ENCODE data around the gene AFAP1.

The AFAP1 gene

GRCh38 chr4:7823416-7823824, 116.2 kb downstream of the AFAP1 start (continued):
- no peak for TF ChIP-seq ZNF670 (tag by site-specific recombination; IDR thresholded peaks at IDR 0.05; ENCODE audit: low read depth)
- no peak for TF ChIP-seq OSR2 (tag by site-specific recombination; IDR thresholded peaks at IDR 0.05)
- no peak for TF ChIP-seq IKZF3 (tag by site-specific recombination; IDR thresholded peaks at IDR 0.05)
- no peak for TF ChIP-seq ZNF664 (tag by site-specific recombination; IDR thresholded peaks at IDR 0.05)

DNA sequence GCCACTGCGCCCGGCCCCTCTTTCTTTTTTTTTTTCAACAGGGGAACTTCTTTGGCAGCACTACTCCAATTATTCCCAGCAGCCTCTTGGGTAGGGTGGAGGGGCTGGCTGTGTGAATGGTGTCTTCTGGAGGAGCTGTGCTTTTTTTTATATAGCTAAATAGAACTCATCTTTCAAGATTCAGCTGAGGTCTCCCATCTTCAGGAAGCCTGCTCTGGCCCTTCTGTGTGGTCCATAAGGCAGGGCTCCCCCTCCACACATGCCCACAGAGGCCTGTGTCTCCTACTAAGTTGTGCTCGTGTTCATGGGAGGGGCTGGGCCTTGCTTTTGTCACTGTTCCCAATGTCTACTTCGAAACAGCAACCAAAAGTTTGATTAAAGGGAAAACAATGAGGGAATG, 116.8 kb downstream of the AFAP1 start:
- POLR2A ChIA-PET, result no interaction called here
- no peaks in the 10 kb centered on the region for H3K36me3 ChIP-seq (ENCODE audit: control insufficient read depth in 2 of 2, insufficient read depth in 1 of 2, low read length in 2 of 2)
- no peak overlapping the region for H3K27ac ChIP-seq (ENCODE audit: extremely low read depth, low read depth, low read length)
- CTCF ChIA-PET, result interaction anchor here (0.5 to 1.2 kb wide), 3 partner anchors 19 to 40 kb away, joined by 3 to 4 read pairs (median 3); no protein-coding TSS in a partner anchor
- no peak overlapping the region for H3K4me3 ChIP-seq (ENCODE audit: low read depth, low read length)
- no peaks in the 10 kb centered on the region for H3K9me3 ChIP-seq (ENCODE audit: control insufficient read depth, insufficient read depth, low read depth, low read length)
- no peaks in the 10 kb centered on the region; the same call in 1 of the 2 replicates for H3K4me1 ChIP-seq (ENCODE audit: control insufficient read depth, insufficient read depth, low read length)
- TF ChIP-seq ZNF521 (tag by site-specific recombination; IDR thresholded peaks at IDR 0.05) (no peak), ZNF175 (tag by site-specific recombination; IDR thresholded peaks at IDR 0.05) (no peak), ZNF692 (tag by site-specific recombination; IDR thresholded peaks at IDR 0.05) (no peak), ZNF280C (tag by site-specific recombination; IDR thresholded peaks at IDR 0.05) (no peak), ZNF211 (tag by site-specific recombination; IDR thresholded peaks at IDR 0.05; ENCODE audit: low read depth) (no peak), RBAK (tag by site-specific recombination; IDR thresholded peaks at IDR 0.05) (no peak), HIC1 (tag by site-specific recombination; IDR thresholded peaks at IDR 0.05) (no peak), ZNF302 (tag by site-specific recombination; IDR thresholded peaks at IDR 0.05; ENCODE audit: low read depth) (no peak), ZIC2 (tag by site-specific recombination; IDR thresholded peaks at IDR 0.05) (no peak), ZNF626 (tag by site-specific recombination; IDR thresholded peaks at IDR 0.05) (no peak), GLIS2 (tag by site-specific recombination; IDR thresholded peaks at IDR 0.05) (no peak)
- TF ChIP-seq, protein P1, sequence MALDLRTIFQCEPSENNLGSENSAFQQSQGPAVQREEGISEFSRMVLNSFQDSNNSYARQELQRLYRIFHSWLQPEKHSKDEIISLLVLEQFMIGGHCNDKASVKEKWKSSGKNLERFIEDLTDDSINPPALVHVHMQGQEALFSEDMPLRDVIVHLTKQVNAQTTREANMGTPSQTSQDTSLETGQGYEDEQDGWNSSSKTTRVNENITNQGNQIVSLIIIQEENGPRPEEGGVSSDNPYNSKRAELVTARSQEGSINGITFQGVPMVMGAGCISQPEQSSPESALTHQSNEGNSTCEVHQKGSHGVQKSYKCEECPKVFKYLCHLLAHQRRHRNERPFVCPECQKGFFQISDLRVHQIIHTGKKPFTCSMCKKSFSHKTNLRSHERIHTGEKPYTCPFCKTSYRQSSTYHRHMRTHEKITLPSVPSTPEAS (tag by site-specific recombination; IDR thresholded peaks at IDR 0.05), result no peak
- TF ChIP-seq, protein P2, sequence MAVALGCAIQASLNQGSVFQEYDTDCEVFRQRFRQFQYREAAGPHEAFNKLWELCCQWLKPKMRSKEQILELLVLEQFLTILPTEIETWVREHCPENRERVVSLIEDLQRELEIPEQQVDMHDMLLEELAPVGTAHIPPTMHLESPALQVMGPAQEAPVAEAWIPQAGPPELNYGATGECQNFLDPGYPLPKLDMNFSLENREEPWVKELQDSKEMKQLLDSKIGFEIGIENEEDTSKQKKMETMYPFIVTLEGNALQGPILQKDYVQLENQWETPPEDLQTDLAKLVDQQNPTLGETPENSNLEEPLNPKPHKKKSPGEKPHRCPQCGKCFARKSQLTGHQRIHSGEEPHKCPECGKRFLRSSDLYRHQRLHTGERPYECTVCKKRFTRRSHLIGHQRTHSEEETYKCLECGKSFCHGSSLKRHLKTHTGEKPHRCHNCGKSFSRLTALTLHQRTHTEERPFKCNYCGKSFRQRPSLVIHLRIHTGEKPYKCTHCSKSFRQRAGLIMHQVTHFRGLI (tag by site-specific recombination; IDR thresholded peaks at IDR 0.05), result no peak
- TF ChIP-seq, protein P3, sequence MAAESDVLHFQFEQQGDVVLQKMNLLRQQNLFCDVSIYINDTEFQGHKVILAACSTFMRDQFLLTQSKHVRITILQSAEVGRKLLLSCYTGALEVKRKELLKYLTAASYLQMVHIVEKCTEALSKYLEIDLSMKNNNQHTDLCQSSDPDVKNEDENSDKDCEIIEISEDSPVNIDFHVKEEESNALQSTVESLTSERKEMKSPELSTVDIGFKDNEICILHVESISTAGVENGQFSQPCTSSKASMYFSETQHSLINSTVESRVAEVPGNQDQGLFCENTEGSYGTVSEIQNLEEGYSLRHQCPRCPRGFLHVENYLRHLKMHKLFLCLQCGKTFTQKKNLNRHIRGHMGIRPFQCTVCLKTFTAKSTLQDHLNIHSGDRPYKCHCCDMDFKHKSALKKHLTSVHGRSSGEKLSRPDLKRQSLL (tag by site-specific recombination; IDR thresholded peaks at IDR 0.05), result no peak
- TF ChIP-seq, protein P4, sequence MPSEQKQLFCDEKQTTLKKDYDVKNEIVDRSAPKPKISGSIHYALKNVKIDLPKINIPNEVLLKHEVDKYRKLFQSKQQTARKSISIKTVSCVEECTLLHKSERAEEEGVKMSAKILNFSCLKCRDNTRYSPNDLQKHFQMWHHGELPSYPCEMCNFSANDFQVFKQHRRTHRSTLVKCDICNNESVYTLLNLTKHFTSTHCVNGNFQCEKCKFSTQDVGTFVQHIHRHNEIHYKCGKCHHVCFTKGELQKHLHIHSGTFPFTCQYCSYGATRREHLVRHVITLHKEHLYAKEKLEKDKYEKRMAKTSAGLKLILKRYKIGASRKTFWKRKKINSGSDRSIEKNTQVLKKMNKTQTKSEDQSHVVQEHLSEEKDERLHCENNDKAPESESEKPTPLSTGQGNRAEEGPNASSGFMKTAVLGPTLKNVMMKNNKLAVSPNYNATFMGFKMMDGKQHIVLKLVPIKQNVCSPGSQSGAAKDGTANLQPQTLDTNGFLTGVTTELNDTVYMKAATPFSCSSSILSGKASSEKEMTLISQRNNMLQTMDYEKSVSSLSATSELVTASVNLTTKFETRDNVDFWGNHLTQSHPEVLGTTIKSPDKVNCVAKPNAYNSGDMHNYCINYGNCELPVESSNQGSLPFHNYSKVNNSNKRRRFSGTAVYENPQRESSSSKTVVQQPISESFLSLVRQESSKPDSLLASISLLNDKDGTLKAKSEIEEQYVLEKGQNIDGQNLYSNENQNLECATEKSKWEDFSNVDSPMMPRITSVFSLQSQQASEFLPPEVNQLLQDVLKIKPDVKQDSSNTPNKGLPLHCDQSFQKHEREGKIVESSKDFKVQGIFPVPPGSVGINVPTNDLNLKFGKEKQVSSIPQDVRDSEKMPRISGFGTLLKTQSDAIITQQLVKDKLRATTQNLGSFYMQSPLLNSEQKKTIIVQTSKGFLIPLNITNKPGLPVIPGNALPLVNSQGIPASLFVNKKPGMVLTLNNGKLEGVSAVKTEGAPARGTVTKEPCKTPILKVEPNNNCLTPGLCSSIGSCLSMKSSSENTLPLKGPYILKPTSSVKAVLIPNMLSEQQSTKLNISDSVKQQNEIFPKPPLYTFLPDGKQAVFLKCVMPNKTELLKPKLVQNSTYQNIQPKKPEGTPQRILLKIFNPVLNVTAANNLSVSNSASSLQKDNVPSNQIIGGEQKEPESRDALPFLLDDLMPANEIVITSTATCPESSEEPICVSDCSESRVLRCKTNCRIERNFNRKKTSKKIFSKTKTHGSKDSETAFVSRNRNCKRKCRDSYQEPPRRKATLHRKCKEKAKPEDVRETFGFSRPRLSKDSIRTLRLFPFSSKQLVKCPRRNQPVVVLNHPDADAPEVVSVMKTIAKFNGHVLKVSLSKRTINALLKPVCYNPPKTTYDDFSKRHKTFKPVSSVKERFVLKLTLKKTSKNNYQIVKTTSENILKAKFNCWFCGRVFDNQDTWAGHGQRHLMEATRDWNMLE (tag by site-specific recombination; conservative IDR thresholded peaks at IDR 0.05; ENCODE audit: low read depth), result no peak
- TF ChIP-seq, protein P5, sequence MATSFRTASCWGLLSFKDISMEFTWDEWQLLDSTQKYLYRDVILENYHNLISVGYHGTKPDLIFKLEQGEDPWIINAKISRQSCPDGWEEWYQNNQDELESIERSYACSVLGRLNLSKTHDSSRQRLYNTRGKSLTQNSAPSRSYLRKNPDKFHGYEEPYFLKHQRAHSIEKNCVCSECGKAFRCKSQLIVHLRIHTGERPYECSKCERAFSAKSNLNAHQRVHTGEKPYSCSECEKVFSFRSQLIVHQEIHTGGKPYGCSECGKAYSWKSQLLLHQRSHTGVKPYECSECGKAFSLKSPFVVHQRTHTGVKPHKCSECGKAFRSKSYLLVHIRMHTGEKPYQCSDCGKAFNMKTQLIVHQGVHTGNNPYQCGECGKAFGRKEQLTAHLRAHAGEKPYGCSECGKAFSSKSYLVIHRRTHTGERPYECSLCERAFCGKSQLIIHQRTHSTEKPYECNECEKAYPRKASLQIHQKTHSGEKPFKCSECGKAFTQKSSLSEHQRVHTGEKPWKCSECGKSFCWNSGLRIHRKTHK (tag by site-specific recombination; IDR thresholded peaks at IDR 0.05), result no peak
